Ureter (tissue), 1 donor: ENCODE data around the gene ALKBH1. TPM values are rescaled to one million over a fixed set of nuclear protein-coding genes. Genes with fewer than 3 reads are reported as not detected.
A peak's percentile ranks its signal among the peaks of the same experiment; 100 is the strongest.
"Not testable (repeated sequence)": the region's sequence is repeated elsewhere in the genome, so short reads cannot be mapped to it uniquely, and the experiment has no call there.

ENCODE experiments used
- DNase-seq: peaks from one replicate; pipeline ENCODE4 v3.0.0-alpha.2; 2020; ENCODE audit warnings: low spot score
- total RNA-seq: library from RNA; stranded (reverse); gene quantifications from one replicate; pipeline ENCODE4 v1.2.4, GENCODE V29; 2023
- donor health status: DM: yes; HTN: yes; CAD: no.

ALKBH1 gene
- total RNA-seq, 1 donor from 2014 or later, result 16.0 TPM

- DNase-seq, result no peak
These were observed 34.6 kb downstream of the ALKBH1 start for GRCh38 chr14:77673193-77673592.

DNA sequence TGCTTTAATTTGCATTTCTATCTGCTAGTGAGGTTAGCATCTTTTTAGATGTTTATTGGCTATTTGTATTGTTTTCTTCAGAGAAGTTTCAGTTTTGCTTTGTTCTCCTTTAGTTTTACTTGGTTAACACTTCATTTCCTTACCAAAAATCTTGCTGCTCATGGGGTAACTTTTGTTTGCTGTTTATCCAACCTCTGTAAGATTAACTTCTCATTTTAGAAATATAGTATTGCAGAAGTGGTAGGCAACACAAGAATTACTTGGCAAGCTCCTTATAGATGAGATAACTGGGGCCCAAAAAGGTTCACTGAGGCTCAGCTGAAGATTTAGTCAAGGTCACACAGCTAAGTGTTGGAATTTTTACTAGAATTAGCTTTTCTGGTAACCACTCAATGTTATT, 40.5 kb downstream of the ALKBH1 start:
- DNase-seq, result no peak

DNA sequence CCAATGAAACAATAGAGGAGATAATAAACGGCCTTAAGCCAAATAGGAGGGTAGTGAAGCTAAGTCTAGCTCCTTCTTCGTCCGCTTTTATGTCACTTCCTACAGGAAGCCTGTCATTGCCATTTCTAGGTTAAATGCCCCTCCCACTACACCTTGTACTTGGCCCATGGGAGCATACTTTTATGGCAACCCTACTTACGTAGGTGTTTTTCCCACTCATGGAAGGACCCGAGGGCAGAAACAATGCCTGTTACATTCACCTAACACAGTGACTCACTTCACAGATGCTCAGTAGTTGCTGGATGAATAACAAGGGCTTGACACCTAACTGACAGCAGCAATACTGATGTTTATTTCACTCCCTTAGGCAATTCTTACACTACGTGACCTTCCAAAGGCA, 44.5 kb downstream of the ALKBH1 start:
- DNase-seq, result no peak

GRCh38 chr14:77661562-77661961, 46.3 kb downstream of the ALKBH1 start:
- DNase-seq, result not testable (repeated sequence)

GRCh38 chr14:77660754-77661153, 47.1 kb downstream of the ALKBH1 start:
- DNase-seq, result no peak

- DNase-seq, result no peak
These were observed 48.0 kb downstream of the ALKBH1 start for GRCh38 chr14:77659831-77660230.

DNA sequence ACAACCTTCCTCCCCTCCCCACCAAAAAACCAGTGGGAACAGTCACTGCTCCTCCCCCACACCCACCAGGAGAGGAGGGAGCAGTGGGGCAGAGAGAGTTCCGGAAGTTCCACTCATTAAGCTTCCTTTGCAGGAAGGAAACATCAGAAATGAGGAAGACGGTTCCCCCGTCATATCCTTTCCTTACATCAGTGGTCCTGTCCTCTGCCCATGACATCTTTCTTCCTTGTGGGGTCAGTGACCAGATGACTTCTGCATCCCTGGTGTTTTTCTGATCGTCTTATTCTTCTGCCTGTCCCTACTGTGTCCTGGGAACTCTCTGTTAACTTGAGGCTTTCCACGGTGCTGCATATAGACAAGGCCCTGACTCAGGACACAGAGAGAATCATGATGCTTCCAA, 50.5 kb downstream of the ALKBH1 start:
- no peak for DNase-seq

- DNase-seq, result no peak
These were observed 53.8 kb downstream of the ALKBH1 start for GRCh38 chr14:77654001-77654441.

DNA sequence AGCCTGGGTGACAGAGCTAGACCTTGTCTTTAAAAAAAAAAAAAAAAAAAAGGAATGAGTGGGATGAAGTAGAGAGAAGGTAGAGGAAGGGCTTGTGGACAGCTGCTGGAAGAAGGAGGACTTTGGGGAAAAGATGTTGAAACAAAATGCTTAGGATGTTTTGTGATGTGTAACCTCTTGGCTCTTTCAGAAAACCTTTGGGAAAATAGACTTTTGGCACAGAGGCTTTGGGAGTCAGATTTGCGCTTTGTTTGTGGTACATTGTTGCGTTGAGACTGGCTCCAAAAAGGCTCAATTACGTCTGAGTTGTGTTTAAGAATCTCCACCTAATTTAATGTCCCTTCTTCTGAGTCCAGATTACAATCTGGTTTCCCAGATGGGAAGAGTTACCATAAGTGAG, 58.5 kb downstream of the ALKBH1 start:
- DNase-seq, result no peak

DNA sequence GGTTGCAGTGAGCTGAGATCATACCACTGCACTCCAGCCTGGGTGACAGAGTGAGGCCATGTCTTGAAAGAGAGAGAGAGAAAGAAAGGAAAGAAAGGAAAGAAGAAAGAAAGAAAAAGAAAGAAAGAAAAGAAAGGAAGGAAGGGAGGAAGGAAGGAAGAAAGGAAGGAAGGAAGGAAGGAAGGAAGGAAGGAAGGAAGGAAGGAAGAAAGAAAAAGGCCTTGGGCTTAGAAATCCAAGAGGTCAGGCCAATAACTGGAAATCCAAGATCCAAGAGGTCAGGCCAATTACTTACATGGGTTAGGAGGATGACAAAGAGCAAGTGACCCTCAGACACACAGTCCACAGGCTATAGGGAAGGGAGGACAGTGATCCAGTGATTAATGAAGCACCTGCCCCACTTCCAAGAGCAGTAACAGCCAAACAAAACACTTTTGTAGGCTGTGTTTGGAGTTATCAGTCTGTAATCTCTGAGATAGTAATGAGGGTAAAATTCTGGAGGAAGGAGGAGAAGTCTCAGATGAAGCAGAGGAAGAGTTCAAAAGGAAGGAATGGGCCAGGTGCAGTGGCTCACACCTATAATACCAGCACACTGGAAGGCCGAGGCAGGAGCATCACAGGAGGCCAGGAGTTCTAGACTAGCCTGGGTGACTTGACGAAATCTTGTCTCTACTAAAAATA, 59.2 kb downstream of the ALKBH1 start:
- no peak for DNase-seq

DNA sequence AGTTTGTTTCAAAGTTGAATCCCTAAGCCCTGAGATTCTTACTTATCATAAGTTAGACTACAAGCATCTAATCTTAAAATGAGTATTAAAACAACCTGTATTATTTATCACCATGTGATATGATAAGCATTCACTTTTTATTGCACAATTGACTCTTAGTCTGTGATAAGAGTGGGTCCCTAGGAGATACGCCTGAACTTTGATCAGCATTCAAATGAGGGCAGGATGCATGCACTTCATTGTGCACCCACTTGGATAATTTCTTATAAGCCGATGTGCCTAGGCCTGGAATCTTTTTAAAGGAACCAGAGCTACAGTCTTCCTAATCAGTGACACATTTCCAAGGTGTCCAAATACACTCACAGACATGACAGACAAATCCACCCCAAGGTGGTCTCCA, 60.0 kb downstream of the ALKBH1 start:
- no peak for DNase-seq

DNA sequence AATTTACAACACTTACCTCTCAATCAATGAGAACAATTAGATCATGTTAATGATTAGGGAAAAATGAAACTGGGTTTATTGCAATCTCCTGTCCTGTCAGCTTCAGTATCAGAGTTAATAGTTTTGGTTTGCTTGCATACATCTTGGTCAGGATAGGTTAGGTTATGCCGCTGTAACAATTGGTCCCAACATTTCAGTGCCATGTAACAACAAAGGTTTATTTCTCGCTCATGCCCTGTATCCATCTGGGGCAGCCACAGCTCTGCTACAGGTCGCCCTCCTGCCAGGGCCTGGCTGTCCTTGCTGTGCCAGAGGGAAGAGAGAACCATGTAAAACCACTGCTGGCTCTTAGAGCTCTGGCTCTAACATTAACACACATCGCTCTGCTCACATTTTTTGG, 60.9 kb downstream of the ALKBH1 start:
- DNase-seq, result no peak

GRCh38 chr14:77645520-77646230, 62.1 kb downstream of the ALKBH1 start:
- DNase-seq, result no peak

DNA sequence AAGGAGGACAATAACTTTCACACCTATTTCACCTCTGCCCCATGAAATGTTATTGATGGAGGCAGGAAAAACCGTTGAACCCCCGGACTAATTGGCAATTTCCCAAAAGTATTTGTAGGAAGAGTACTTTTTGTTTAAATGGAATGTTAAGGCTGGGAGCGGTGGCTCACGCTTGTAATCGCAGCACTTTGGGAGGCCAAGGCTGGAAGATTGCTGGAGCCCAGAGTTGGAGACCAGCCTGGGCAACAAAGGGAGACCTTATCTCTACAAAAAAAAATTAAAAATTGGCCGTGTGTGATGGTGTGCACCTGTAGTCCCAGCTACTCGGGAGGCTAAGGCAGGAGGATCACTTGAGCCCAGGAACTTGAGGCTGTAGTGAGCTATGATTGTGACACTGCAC, 65.4 kb downstream of the ALKBH1 start:
- no peak for DNase-seq

DNA sequence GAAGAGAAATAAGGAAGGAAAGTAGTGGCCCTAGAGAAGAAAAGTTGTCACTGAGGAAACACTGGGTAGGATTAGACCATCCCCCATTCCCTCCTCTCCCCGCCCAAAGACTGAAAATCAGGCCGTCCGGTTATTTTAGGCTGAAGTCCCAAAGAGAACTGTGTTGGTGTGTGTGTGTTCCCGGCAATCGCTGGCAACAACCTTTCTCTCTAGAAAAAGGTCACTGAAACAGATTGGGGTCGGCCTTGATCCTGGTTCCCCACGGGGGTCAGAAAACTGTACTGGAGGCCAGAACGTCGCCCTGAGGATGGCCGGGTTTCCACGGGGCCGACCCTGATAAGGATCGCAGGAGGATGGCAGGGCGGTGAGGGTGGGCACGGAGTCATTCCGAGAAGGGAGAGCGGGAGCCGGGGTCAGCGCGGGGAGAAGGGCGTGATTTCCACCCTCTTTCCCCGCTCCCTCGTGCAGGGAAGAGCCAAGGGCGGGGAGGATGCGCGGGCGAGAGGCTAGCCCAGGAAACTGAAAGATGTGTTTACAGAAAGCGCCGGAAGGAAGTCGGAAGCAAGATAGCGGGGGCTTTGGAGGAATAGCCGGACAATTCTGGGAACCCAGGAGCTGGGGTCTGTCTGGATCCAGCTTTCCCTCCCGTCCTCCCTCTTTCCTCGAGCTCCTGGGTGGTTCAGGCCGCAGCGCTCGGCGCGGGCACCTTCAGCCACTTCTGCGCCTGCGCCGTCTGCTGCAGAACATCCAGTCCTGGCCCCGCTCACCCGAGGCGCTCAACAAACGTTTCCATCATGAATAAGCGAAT, 66.1 kb downstream of the ALKBH1 start:
- DNase-seq, result peak; percentile 73

- no peak for DNase-seq
These were observed 66.9 kb downstream of the ALKBH1 start for GRCh38 chr14:77640756-77641533.

GRCh38 chr14:77638771-77639171, 69.1 kb downstream of the ALKBH1 start:
- no peak for DNase-seq

- not testable (repeated sequence) for DNase-seq
These were observed 72.0 kb downstream of the ALKBH1 start for GRCh38 chr14:77635869-77636268.

- not testable (repeated sequence) for DNase-seq
These were observed 72.4 kb downstream of the ALKBH1 start for GRCh38 chr14:77635466-77635865.

- no peak for DNase-seq
These were observed 77.7 kb downstream of the ALKBH1 start for GRCh38 chr14:77630111-77630510.

GRCh38 chr14:77625360-77625759, 82.5 kb downstream of the ALKBH1 start:
- DNase-seq, result no peak

DNA sequence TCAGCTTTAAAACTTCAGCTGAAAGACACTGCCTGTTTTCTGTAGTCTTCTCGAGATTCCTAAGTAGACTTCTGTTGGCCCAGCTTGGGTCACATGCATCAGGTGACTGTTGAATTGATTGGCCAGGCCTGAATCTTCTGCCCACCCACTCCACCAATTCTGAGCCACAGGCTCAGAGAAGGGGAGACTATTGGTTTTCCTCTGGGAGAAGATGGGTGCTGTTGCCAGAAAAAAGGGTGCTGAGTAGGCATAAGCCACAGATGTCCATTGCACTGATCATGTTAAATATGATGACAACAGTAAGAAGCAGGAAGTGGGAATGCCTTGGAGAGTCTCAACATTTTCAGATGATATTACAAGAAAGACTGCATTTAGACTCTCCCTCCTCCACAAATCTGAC, 84.6 kb downstream of the ALKBH1 start:
- no peak for DNase-seq
